Gastroesophageal sphincter (tissue), 4 donors: ENCODE measurements around the gene ROS1. TPM values are rescaled to one million over a fixed set of nuclear protein-coding genes. Genes with fewer than 3 reads are reported as not detected.
"Not testable (repeated sequence)": the region's sequence is repeated elsewhere in the genome, so short reads cannot be mapped to it uniquely, and the experiment has no call there.

Source experiments
- ATAC-seq: fragments of 150-250 bp; one replicate; pipeline ENCODE4 v1.9.1; 2016; ENCODE audit warnings: mild to moderate bottlenecking, moderate library complexity
- H3K27ac ChIP-seq, 4 donors: fragments of 200-600 bp; sonication (generic) in 3 of 4; 1 replicate in 3 of 4; 2 replicates in 1 of 4; pipeline ENCODE4 v1.5.1; 2016 to 2019
- H3K27me3 ChIP-seq: fragments of 200-600 bp; sonication (generic); one replicate; pipeline ENCODE4 v1.5.1; 2019
- H3K36me3 ChIP-seq, 2 donors: fragments of 200-600 bp; sonication (generic); one replicate each; pipeline ENCODE4 v1.5.1; 2019; ENCODE audit warnings: control low read depth in 1 of 2
- H3K4me1 ChIP-seq, 3 donors: fragments of 200-600 bp; sonication (generic); 1 replicate in 2 of 3; 2 replicates in 1 of 3; pipeline ENCODE4 v1.5.1; 2016 to 2019; ENCODE audit warnings: control low read depth in 2 of 3
- H3K4me3 ChIP-seq, 2 donors: fragments of 200-600 bp; sonication (generic); one replicate each; pipeline ENCODE4 v1.5.1; 2019; ENCODE audit warnings: mild to moderate bottlenecking in 1 of 2, moderate library complexity in 1 of 2
- H3K9me3 ChIP-seq, 3 donors: fragments of 200-600 bp; sonication (generic); one replicate each; pipeline ENCODE4 v1.5.1; 2017 to 2019; ENCODE audit warnings: control low read depth in 2 of 3
- EP300 ChIP-seq: sonication (generic); formaldehyde crosslinking; IDR thresholded peaks from one replicate; pipeline ENCODE4 v1.6.1; 2017; ENCODE audit warnings: antibody characterized with exemption, mild to moderate bottlenecking
- POLR2A ChIP-seq, 2 donors: fragments of 450-650 bp; IDR thresholded peaks; one replicate each; pipeline ENCODE4 v1.6.1; 2017; ENCODE audit warnings: antibody characterized with exemption in 2 of 2, mild to moderate bottlenecking in 2 of 2, moderate library complexity in 1 of 2
- POLR2AphosphoS5 ChIP-seq: sonication (generic); formaldehyde crosslinking; IDR thresholded peaks from one replicate; pipeline ENCODE4 v1.6.1; 2017; ENCODE audit warnings: antibody characterized with exemption
- WGBS, 2 donors: methylation state at CpG; one replicate each; pipeline ENCODE4 v1.1.5; 2018; ENCODE audit warnings: low coverage in 1 of 2; 5-methylcytosine and 5-hydroxymethylcytosine counted together
- total RNA-seq, 4 donors: library from RNA; depleted of rRNA; stranded (reverse); fragments of >200 nt; gene quantifications; one replicate each; pipeline ENCODE4 v1.1.0, GENCODE V29; 2016
- TF ChIP-seq, protein P1 (sequence below), 4 experiments: fragments of 200-600 bp in 2 of 4; fragments of 450-650 bp in 2 of 4; sonication (generic) in 1 of 4; IDR thresholded peaks; one replicate each; pipeline ENCODE4 v1.5.1; 2017 to 2019; ENCODE audit warnings: antibody characterized with exemption in 4 of 4, mild to moderate bottlenecking in 2 of 4, moderate library complexity in 2 of 4

The ROS1 gene
- total RNA-seq, 4 donors from 2014 or later, result 0.13 TPM; not detected in 3

DNA sequence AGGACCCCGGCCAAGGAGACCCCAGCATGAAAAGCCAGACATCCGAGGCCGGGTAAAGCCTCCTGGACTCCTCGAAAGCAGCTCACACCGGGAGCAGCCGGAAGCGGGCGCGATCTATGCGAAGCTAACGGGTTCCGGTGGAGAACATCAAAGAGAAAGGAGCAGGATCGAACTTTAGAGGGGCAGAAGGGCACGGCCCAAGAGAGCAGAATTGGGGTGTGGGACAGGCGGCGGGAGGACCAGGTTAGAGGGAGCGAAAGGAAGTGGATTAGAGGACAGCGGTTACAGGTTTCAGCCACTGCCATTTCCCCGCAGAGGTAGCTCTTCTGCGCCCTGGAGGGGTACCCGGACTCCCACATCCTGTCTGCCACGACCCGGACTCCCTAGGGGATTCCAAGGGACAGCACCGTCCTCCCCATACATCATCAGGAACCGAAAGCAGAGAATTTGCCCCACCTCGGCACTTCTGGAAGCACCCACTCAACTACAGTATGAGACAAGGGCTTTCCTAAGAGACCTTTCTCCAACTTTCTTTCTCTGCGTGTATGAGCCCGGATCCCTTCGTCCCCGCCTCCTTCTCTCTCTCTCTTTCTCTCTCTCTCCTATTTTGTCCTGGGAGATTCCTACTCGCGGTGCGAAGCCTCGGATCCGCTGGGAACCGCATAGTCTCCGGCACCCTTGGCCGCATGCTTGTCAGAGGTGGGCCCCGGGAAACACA lies 160.9 kb downstream of the ROS1 start:
- Histone ChIP-seq H3K4me3 (peak overlapping the region; percentile 15 to 51), H3K4me1 (peaks cover 0 to 28% (median 17%) of the 10 kb centered on the region in 3 donors), H3K9me3 (peaks cover 0 to 7% (median 0%) of the 10 kb centered on the region in 3 donors), H3K27ac (no peak overlapping the region), H3K27me3 (peaks cover 92% of the 10 kb centered on the region), H3K36me3 (no peaks in the 10 kb centered on the region)
- WGBS, 2 donors, result 3 to 15% methylated on average over 12 to 36 of the region's 39 CpGs
- peak; percentile 15 for TF ChIP-seq POLR2AphosphoS5
- TF ChIP-seq EP300, result no peak
- TF ChIP-seq, protein P1, sequence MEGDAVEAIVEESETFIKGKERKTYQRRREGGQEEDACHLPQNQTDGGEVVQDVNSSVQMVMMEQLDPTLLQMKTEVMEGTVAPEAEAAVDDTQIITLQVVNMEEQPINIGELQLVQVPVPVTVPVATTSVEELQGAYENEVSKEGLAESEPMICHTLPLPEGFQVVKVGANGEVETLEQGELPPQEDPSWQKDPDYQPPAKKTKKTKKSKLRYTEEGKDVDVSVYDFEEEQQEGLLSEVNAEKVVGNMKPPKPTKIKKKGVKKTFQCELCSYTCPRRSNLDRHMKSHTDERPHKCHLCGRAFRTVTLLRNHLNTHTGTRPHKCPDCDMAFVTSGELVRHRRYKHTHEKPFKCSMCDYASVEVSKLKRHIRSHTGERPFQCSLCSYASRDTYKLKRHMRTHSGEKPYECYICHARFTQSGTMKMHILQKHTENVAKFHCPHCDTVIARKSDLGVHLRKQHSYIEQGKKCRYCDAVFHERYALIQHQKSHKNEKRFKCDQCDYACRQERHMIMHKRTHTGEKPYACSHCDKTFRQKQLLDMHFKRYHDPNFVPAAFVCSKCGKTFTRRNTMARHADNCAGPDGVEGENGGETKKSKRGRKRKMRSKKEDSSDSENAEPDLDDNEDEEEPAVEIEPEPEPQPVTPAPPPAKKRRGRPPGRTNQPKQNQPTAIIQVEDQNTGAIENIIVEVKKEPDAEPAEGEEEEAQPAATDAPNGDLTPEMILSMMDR (IDR thresholded peaks at IDR 0.05), result no peak
- no peak for TF ChIP-seq POLR2A (IDR thresholded peaks at IDR 0.05)
- ATAC-seq, result peak; percentile 19

DNA sequence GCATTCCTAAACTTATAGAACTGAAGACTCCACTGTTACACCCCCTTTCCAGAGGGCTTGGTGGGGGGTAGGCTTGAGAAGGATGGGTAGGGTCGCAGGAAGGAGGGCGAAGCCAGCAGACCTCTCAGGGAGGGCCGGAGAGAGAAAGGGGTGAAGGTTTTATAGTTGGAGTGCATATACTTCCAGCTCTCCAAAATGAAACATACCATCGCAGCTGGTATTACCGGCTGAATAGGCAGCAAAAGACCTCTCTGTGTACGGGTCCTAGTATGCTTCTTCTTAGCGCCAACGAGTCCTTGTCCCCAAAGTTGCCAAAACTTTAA lies 161.4 kb downstream of the ROS1 start:
- Histone ChIP-seq H3K9me3 (peaks cover 0 to 7% (median 0%) of the 10 kb centered on the region in 3 donors), H3K27me3 (peaks cover 87% of the 10 kb centered on the region), H3K4me1 (peaks cover 0 to 26% (median 17%) of the 10 kb centered on the region in 3 donors), H3K36me3 (no peaks in the 10 kb centered on the region), H3K27ac (no peak overlapping the region), H3K4me3 (peak overlapping the region in 1 of 2 donors; percentile 51)
- 0% methylated on average over 4 of the region's 8 CpGs; no CpG with 5 or more reads in 1 of the 2 donors for WGBS, 2 donors
- no peak for ATAC-seq
- TF ChIP-seq POLR2A (IDR thresholded peaks at IDR 0.05), result no peak
- no peak for TF ChIP-seq POLR2AphosphoS5
- no peak for TF ChIP-seq EP300
- TF ChIP-seq, protein P1 (IDR thresholded peaks at IDR 0.05), result no peak

DNA sequence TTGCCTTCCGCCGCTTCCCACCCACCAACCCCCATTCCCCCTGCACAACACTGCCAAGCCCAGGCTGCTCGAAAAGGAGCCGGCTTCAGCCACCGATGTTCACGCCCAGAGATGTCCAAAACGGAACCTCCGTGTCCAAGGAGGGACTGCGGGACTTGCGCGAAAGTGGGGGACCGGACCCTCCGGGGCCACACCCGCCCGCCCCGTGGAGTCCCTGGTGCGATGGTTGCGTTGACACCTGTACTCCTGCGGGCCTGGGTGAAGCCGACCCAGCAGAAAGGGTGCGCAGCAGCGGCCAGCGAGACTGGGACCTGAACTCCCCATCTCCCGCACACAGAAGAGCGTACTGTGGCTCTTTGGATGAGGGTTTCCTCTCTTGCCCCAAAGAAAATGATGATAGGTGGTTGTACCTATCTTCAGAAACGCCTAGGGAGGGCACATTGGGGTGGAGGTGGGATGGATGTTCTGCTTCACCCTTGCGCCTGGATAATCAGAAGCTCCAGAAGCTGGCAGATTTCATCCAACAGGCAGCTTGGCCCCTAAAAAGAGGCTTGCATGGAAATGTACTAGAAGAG lies 162.3 kb downstream of the ROS1 start:
- 5 to 17% methylated on average over 2 to 6 of the region's 27 CpGs for WGBS, 2 donors
- peaks cover 78% of the 10 kb centered on the region for H3K27me3 ChIP-seq
- TF ChIP-seq EP300 (no peak), POLR2A (IDR thresholded peaks at IDR 0.05) (no peak), POLR2AphosphoS5 (no peak)
- TF ChIP-seq, protein P1 (IDR thresholded peaks at IDR 0.05), result no peak
- no peak overlapping the region for H3K27ac ChIP-seq
- peaks cover 0 to 7% (median 0%) of the 10 kb centered on the region in 3 donors for H3K9me3 ChIP-seq
- H3K36me3 ChIP-seq, result no peaks in the 10 kb centered on the region
- ATAC-seq, result no peak
- H3K4me3 ChIP-seq, result no peak overlapping the region
- H3K4me1 ChIP-seq, result peaks cover 0 to 26% (median 17%) of the 10 kb centered on the region in 3 donors

DNA sequence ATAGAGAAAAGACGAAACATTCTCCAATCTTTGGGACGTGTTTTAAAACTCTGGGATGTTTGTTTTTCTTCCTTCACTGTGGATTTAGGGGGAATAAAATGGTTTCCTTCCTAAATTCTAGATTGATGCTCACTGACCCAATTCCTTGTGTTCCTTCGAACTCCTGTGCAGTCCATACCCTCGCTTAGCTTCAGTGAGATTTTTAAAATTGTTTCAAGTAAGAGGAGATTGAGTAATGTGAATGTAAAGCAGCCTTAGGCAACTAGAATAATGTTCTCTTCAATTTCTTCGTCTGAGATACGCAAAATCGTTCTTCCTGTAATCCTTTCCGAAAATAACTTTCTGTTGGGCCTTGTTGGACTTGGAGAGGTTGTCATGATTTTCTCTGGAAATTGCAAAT lies 162.9 kb downstream of the ROS1 start:
- TF ChIP-seq POLR2AphosphoS5 (no peak), EP300 (no peak), POLR2A (IDR thresholded peaks at IDR 0.05) (no peak)
- TF ChIP-seq, protein P1 (IDR thresholded peaks at IDR 0.05), result no peak
- Histone ChIP-seq H3K4me1 (peaks cover 0 to 26% (median 17%) of the 10 kb centered on the region in 3 donors), H3K27ac (no peak overlapping the region)

DNA sequence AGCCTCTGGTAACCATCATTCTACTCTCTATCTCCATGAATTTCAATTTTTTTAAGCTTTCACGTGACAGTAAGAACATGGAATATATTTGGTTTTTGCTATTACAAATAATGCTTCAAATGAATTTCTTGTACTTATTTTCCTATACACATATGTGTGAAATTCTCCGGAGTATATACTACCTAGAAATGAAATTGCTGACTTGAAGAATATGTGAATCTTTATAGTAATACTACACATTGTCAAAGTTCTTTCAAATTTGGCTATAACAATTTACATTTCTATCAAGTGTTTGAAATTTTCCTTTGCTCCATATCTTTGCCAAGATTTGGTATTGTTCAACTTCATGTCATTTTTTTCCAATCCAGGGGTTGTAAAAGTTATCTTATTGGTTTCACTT lies 172.0 kb downstream of the ROS1 start:
- Histone ChIP-seq H3K36me3 (no peaks in the 10 kb centered on the region), H3K9me3 (no peaks in the 10 kb centered on the region), H3K4me1 (no peaks in the 10 kb centered on the region), H3K4me3 (no peak overlapping the region), H3K27me3 (peaks cover 8% of the 10 kb centered on the region), H3K27ac (no peak overlapping the region)
- no peak for ATAC-seq
- WGBS, 2 donors, result 79 to 86% methylated on average over 2 of the region's 2 CpGs
- TF ChIP-seq, protein P1 (IDR thresholded peaks at IDR 0.05), result no peak
- TF ChIP-seq POLR2AphosphoS5 (no peak), POLR2A (IDR thresholded peaks at IDR 0.05) (no peak), EP300 (no peak)

More for the DNA sequence above, 162.9 kb downstream of the ROS1 start:
- Histone ChIP-seq H3K4me3 (no peak overlapping the region), H3K36me3 (no peaks in the 10 kb centered on the region), H3K27me3 (peaks cover 71% of the 10 kb centered on the region), H3K9me3 (peaks cover 0 to 7% (median 0%) of the 10 kb centered on the region in 3 donors)
- WGBS, 2 donors, result 25 to 33% methylated on average over 8 of the region's 8 CpGs
- no peak for ATAC-seq

DNA sequence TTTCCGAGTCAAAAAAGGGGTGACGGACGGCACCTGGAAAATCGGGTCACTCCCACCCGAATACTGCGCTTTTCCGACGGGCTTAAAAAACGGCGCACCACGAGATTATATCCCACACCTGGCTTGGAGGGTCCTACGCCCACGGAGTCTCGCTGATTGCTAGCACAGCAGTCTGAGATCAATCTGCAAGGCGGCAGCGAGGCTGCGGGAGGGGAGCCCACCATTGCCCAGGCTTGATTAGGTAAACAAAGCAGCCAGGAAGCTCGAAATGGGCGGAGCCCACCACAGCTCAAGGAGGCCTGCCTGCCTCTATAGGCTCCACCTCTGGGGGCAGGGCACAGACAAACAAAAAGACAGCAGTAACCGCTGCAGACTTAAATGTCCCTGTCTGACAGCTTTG lies 180.8 kb downstream of the ROS1 start:
- not testable (repeated sequence) for H3K27ac ChIP-seq, H3K4me1 ChIP-seq, H3K4me3 ChIP-seq, H3K9me3 ChIP-seq, H3K36me3 ChIP-seq, ATAC-seq, H3K27me3 ChIP-seq
- WGBS, 2 donors, result 88 to 97% methylated on average over 5 of the region's 20 CpGs

DNA sequence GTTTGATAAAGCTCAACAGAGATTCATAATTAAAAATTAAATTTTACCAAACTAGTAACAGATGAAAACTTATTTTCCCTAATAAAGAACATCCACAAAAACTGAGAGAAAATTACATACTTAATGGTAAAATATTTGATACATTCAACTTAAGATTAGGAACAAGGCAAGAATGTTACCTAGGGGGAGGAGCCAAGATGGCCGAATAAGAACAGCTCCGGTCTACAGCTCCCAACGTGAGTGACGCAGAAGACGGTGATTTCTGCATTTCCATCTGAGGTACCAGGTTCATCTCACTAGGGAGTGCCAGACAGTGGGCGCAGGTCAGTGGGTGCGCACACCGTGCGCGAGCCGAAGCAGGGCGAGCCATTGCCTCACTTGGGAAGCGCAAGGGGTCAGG lies 181.2 kb downstream of the ROS1 start:
- H3K36me3 ChIP-seq, H3K27me3 ChIP-seq, H3K4me1 ChIP-seq, H3K4me3 ChIP-seq, H3K9me3 ChIP-seq, H3K27ac ChIP-seq, ATAC-seq: not testable (repeated sequence)
- WGBS, 2 donors, result 71% methylated on average over 5 of the region's 13 CpGs; no CpG with 5 or more reads in 1 of the 2 donors
